Caki2 (cell line): ENCODE data around the gene NUMA1. TPM values are rescaled to one million over a fixed set of nuclear protein-coding genes. Genes with fewer than 3 reads are reported as not detected.
A peak's percentile ranks its signal among the peaks of the same experiment; 100 is the strongest.

Experiments
- DNase-seq: peaks from one replicate; pipeline ENCODE4 v3.0.0-alpha.2; 2015; ENCODE audit warnings: low read depth
- in situ Hi-C: cut with HindIII; loops from 2 replicates; pipeline ENCODE4 v1.10.0; 2016; ENCODE audit warnings: low sequenced_read_pairs, low pct_unique_long_range_greater_than_20kb, mixed read lengths
- total RNA-seq: library from RNA; depleted of rRNA; stranded (reverse); fragments of >200 nt; shearing (Covaris generic); gene quantifications from 2 replicates; pipeline ENCODE4 v1.2.3, GENCODE V29; 2014; ENCODE audit warnings: low replicate concordance

NUMA1 gene
- total RNA-seq, 1 experiment from 2014 or later: 81.0 TPM

DNA sequence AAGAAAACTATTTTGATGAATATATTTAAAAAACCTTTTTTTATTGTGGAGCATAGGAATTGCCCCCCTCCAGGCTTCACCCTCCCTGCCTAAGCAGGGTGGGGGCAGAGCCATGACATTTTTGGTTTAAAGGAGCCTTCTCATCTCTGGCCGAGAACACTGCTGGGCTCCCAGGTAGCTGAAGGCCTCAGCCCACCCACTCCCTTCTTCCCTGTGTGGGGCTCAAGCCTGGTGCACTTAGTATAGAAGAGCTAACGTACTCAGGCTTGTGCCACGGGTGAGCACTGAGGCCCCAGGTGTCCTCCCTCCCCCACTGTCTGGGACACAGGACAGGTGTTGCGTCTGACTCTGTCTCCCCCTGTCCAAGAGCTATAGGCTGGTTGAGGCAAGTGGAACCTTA lies 83.8 kb downstream of the NUMA1 start:
- in situ Hi-C loops: no loop called here
- no peak for DNase-seq

GRCh38 chr11:71995726-71996291 lies 84.5 kb downstream of the NUMA1 start:
- in situ Hi-C loops: no loop called here

GRCh38 chr11:71994786-71995185 lies 85.6 kb downstream of the NUMA1 start:
- in situ Hi-C loops: no loop called here
- DNase-seq: no peak

More at GRCh38 chr11:71995726-71996291, 84.5 kb downstream of the NUMA1 start:
- DNase-seq: no peak

DNA sequence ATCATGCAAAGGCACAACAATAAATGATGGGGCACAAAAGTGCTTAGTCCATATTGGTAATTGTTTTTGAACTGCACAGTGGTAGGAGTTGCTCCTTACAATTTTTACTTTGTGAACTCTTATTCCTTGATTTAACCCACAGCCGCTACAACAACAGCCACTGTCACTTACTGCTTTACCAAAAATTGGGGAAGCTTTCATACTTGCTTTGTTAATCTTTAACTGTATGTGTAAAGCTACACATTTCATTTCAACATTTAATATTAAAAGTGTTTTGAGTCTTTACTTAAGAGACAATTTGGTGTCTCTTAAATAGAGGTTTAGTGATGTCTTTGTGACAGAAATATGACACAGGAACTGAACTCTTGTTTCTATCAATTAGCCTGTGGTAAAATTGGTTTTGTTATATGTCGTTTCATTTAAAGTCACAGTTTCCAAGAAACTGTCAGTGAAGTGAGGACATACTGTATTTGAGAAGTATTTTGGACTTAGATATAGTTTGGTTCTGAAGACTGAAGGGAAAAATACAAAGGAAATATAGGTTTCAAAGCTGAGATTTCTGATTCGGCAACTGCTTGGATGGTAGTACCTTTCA lies 88.1 kb downstream of the NUMA1 start:
- DNase-seq: no peak
- in situ Hi-C loops: no loop called here

DNA sequence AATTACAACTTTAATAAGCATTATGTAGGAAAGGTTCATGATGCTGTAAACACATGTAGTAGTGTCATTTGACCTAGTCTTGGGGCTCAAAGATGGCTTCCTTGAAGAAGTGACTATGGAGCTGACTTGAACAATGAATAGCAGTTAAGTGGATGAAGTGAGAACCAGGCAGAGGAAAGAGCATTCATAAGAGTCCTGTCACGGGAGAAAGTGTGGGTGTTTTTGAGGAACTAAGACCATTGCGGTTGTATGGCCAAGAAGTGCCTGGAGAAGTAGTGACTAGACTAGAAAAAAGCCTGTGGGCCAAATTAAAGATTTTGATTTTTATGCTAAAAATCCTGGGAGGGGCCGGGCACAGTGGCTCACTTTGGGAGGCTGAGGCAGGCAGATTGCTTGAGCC lies 88.8 kb downstream of the NUMA1 start:
- in situ Hi-C loops: no loop called here
- DNase-seq: no peak

GRCh38 chr11:71990701-71991100 lies 89.6 kb downstream of the NUMA1 start:
- DNase-seq: no peak
- in situ Hi-C loops: no loop called here

DNA sequence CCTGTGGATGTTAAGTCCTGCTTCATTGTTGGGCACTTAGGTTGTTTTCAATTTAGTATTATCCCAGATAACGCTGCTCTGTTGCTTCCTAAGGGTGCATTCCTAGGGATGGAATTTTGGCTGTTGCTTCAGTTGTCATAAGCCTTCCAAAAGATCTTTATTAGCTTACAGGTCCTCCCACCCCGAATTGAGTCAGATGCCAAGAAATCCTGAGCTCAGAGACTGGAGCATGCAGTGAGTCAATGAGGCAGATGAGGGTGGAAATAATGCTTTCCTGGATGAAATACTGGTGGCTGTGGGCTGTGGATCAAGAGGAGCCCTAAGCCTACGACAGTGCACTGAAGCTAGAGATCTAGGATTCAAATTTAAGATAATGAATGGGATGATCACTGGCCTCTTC lies 92.3 kb downstream of the NUMA1 start:
- in situ Hi-C loops: no loop called here
- DNase-seq: no peak

DNA sequence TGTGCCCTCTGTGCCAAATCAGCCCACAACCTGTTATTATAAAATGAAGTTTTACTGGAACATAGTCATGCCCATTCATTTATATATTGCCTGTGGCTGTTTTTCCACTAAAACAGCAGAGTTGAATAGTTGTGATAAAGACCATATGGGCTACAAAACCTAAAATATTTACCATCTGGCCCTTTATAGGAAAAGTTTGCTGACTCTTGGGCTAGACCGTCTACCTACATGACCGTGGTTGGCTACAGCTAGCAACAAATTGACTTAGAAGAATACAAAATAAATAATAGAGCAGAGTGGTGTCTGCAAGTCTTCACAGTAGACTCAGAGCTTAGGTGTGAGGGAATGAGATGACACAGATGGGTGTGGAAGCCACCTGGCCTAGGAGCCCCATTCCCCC lies 92.8 kb downstream of the NUMA1 start:
- no peak for DNase-seq
- in situ Hi-C loops: no loop called here

- DNase-seq: no peak
- in situ Hi-C loops: no loop called here
Observed at GRCh38 chr11:71986131-71986530, 94.2 kb downstream of the NUMA1 start.

DNA sequence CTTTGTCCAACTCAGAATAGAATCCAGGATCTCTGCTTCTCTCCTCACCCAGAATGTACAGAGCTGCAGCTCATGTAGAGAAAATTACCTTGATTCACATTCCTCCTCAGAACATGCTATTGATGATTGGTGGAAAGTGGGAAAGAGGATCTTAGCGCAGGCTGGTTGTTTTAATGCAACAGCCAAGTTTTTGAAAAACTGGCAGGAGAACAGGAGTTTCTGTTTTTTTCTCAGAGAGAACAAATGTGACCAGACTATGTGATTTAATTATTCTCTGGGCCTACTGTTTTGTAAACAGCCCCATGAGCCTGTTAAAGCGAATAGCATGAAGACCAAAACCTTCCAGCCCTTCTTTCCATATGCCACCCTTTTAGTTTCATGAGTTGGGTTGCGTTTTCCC lies 100.7 kb downstream of the NUMA1 start:
- in situ Hi-C loops: no loop called here
- no peak for DNase-seq

- no peak for DNase-seq
- in situ Hi-C loops: no loop called here
Observed at GRCh38 chr11:71979094-71979493, 101.2 kb downstream of the NUMA1 start.

DNA sequence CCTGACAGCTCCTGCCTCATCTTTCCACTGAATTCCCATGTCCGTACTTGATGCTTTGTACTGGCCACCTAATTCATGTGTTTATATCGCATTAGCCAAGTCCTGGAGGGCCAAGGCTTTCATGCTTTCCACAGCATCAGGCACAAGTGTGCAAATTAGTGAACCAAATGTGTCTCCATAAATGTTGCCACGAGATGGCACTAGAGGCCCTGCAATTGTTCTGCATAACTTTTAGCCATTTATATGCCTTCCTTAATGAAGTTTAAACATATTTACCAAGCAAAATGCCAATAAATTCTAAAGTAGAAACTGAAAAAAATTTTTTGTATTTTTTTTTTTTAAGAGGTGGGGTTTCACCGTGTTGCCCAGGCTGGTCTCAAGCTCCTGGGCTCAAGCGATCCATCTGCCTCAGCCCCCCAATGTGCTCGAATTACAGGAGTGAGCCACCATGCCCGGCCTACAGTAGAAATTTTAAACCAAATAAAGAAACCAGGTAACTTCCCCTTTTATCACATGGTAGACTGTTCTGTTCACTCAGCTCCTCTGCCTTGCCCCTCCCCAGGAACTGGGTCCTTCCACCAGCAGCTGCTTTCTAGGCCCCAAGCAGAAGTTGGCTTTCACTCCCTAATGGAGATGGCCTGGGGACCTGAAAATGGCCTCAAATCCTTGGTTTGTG lies 102.5 kb downstream of the NUMA1 start:
- in situ Hi-C loops: no loop called here
- no peak for DNase-seq

DNA sequence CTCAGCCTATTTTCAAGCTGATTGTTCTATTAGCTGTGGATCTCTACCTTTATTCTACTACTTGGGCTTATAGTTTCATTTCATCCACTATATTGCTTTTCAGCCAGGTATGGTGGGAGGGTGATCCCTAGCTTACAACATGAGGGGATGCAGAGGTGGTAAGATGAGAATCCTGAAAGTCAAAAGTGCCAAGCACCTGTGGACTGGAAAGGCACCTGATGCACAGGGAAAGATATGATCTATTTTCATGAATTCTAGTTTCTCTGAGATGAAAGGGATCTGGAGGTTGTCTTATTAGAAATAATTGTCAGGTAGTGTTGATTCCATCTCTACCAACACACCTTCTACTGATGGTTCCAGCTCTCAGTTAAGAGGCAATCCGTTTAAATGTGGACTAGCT lies 103.3 kb downstream of the NUMA1 start:
- no peak for DNase-seq
- in situ Hi-C loops: no loop called here

- DNase-seq: no peak
- in situ Hi-C loops: no loop called here
Observed at GRCh38 chr11:71976551-71976950, 103.8 kb downstream of the NUMA1 start.

DNA sequence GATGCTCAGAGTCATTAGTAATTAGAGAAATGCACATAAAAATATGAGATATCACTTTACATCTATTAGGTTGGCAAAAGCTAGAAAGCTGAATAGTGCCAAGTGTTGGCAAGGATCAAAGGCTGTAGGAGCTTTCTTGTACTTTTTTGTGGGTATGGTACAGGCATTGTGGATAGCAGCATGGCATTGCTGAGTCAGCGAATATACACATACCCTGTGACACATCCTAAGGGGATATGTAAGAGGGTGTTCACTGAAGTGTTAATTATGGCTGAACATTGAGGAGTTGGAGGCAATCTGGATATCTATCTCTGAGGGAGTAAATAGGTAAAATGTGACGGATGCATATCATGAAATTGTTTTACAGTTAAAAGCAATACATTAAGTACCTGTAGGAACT lies 108.7 kb downstream of the NUMA1 start:
- in situ Hi-C loops: no loop called here
- DNase-seq: no peak

DNA sequence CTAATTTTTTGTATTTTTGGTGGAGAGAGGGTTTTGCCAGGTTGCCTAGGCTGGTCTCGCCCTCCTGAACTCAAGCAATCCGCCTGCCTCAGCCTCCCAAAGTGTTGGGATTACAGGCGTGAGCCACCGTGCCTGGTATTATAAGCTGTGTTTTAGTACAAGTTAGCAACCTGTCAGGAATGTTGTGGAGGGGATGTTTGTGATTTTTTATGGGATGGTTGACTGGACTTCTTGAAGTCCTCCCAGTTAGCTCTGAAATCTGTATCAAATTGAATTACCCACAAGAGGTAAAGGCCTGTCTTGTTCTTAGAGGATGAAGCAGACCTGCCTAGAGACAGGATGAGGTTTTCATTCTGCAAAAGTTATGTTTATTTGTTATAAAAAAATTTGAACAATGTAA lies 115.7 kb downstream of the NUMA1 start:
- DNase-seq: no peak
- in situ Hi-C loops: no loop called here

DNA sequence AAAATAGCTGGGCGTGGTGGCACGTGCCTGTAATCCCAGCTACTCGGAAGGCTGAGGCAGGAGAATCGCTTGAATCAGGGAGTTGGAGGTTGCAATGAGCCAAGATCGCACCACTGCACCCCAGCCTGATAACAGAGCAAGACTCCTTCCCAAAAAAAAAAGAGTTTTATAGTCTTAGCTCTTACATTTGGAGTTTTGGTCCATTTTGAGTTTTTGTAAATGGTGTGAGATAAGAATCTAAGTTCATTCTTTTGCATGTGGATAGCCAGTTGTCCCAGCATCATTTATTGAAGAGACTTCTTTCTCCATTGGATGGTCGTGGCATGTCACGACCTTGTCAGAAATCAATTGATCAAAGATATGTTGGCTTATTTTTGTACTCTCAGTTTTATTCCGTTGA lies 116.9 kb downstream of the NUMA1 start:
- in situ Hi-C loops: no loop called here

GRCh38 chr11:71962428-71963038 lies 117.8 kb downstream of the NUMA1 start:
- peak; percentile 82 for DNase-seq
- in situ Hi-C loops: no loop called here

More for the DNA sequence above, 116.9 kb downstream of the NUMA1 start:
- no peak for DNase-seq

DNA sequence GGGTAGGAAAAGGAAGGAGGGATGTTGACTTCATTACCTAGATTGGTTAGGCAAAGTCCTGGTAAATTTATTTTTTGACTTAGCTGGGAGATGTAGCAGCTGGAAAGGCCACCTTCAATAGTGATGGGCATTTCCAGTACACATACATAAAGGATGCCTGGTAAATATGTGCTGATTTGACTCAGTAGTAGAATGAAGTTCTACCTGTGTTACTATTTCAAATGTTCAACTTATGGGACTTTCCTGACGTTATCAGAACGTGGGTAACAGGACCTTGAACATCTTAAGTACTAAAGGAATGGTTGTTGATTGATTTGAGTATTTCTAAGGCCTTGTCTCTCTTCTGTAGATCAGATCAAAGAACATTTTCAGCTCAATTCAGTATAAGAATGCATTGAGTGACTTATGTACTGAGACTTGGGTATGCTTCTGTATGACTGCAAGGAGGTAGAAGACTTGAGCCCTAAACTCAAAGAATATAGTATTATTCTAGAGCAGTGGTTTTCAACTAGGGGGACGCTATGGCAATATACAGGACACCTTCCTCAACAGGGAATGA lies 124.4 kb downstream of the NUMA1 start:
- no peak for DNase-seq
- in situ Hi-C loops: no loop called here
